Activated naive CD4-positive, alpha-beta T cell treated with anti-CD3 and anti-CD28 coated beads for 36 hours (primary cell): ENCODE measurements around the gene PIGL. TPM values are rescaled to one million over a fixed set of nuclear protein-coding genes. Genes with fewer than 3 reads are reported as not detected.
"Not testable (repeated sequence)": the region's sequence is repeated elsewhere in the genome, so short reads cannot be mapped to it uniquely, and the experiment has no call there.

Source experiments
- CTCF ChIA-PET: fragments of 350-600 bp; sonication (Branson Sonifier 250); formaldehyde crosslinking; loops from one replicate; lab custom pipeline; 2021; ENCODE audit warnings: antibody characterized with exemption; lab: Charles Lee
- DNase-seq: peaks from one replicate; pipeline ENCODE4 v3.0.0-alpha.2; 2020
- H3K27ac Mint-ChIP-seq: one replicate; pipeline ENCODE4 v1.8.0; 2021; ENCODE audit warnings: mild to moderate bottlenecking, mixed read lengths
- H3K27me3 Mint-ChIP-seq: one replicate; pipeline ENCODE4 v1.8.0; 2021; ENCODE audit warnings: low read depth, mixed read lengths
- H3K36me3 Mint-ChIP-seq: one replicate; pipeline ENCODE4 v1.8.0; 2021; ENCODE audit warnings: low read depth, mixed read lengths
- H3K4me1 Mint-ChIP-seq: one replicate; pipeline ENCODE4 v1.8.0; 2021; ENCODE audit warnings: low read depth, mixed read lengths
- H3K4me3 Mint-ChIP-seq: one replicate; pipeline ENCODE4 v1.8.0; 2021; ENCODE audit warnings: mild to moderate bottlenecking, moderate library complexity, mixed read lengths
- H3K9me3 Mint-ChIP-seq: one replicate; pipeline ENCODE4 v1.8.0; 2021; ENCODE audit warnings: mixed read lengths
- intact Hi-C: fragments of 100-400 bp; cut with micrococcal nuclease; formaldehyde crosslinking; loops from one replicate; pipeline ENCODE4 v1.15.1; 2023
- total RNA-seq, 2 experiments: library from RNA; stranded (reverse); gene quantifications; one replicate each; pipeline ENCODE4 v1.2.3, GENCODE V29; 2021

The PIGL gene
- total RNA-seq, 2 experiments from 2014 or later = 40.4 to 42.4 TPM

DNA sequence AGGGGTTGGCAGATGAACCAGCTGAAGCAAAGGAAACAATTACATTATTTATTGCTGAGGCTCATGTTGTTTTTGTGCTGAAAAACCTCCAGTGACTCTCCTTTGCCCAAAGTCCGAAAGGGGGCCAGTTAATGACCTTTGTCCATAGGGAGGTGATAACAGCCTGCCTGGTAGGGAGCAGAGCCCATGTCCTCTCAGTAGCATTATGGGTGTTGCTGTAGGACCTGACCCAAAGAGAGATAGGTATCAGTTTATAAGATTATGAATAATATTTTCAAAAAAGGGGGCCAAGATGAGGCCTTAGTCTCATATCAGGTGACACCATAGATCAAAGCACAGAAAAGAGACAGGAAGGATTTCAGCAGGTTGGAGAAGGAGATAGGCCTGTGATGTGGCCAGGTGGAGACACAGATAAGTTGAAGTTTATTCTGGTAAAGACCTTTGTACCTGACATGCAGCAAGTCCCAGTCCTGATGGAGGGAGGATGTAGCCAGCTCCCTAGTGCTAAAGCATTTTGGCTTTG is 81.2 kb downstream of the PIGL start:
- no peak overlapping the region for H3K27ac Mint-ChIP-seq
- intact Hi-C loops = no loop called here
- DNase-seq = no peak

DNA sequence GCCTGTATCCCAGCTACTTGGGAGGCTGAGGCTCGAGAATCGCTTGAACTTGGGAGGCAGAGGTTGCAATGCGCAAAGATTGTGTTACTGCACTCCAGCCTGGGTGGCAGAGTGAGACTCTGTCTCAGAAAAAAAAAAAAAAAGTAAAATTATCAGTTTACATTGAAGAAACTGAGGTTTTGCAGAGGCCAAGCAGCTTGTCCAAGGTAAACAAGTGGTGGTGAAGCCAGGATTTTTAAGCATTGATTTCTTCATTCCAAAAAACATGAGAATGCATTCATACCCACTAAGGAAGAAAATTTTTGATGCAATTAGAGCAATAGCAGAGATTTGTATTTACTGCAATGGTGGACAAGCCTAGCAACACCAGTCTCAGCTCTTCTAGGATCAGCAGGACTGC is 83.5 kb downstream of the PIGL start:
- Mint-ChIP-seq H3K27ac (no peak overlapping the region), H3K36me3 (peaks cover 1% of the 10 kb centered on the region), H3K4me1 (peaks cover 18% of the 10 kb centered on the region), H3K9me3 (no peaks in the 10 kb centered on the region), H3K4me3 (no peak overlapping the region), H3K27me3 (no peaks in the 10 kb centered on the region)
- DNase-seq = no peak
- CTCF ChIA-PET = interaction anchor here (0.8 kb wide), 1 partner anchor 10 kb away, joined by 4 read pairs; no protein-coding TSS in a partner anchor
- intact Hi-C loops = no loop called here

More for the DNA sequence above, 81.2 kb downstream of the PIGL start:
- CTCF ChIA-PET = interaction anchor here (0.7 to 1.1 kb wide), 2 partner anchors 12 to 80 kb away, joined by 3 read pairs; no protein-coding TSS in a partner anchor
- peaks cover 1% of the 10 kb centered on the region for H3K36me3 Mint-ChIP-seq
- H3K27me3 Mint-ChIP-seq = no peaks in the 10 kb centered on the region
- H3K9me3 Mint-ChIP-seq = no peaks in the 10 kb centered on the region
- no peak overlapping the region for H3K4me3 Mint-ChIP-seq
- peaks cover 18% of the 10 kb centered on the region for H3K4me1 Mint-ChIP-seq

DNA sequence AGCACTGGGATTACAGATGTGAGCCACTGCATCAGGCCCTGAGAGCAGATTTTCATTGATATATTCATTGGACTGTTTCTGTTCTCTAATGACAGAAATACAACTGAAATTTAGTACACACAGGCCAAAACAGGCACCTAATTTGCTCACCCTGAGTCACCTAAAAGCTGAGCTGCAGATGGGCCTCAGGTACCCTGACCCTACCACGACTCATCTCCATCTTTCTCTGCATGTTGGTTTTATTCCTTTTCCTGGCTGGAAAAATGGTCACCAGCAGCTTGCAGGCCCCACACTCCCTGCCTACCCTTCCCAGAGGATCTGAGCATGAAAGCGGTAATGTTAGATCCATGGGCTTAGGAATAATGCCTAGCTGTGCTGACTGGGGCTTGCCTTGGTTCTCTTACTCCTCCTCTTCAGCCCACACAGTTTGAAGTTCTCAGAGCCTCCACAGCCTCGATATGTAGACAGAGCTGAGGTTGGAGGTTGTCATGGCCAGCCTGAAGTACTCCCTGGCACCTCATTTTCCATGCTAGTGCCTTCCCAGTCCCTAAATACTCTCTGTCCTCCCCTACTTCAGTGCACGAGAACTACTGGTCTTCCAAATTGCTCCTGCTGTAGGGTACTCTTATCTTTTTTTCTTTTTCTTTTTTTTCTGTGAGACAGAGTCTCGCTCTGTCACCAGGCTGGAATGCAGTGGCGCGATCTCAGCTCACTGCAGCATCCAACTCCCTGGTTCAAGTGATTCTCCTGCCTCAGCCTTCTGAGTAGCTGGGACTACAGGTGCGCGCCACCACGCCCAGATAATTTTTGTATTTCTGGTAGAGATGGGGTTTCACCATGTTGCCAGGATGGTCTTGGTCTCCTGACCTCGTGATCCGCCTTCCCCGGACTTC is 85.2 kb downstream of the PIGL start:
- no peak for DNase-seq
- Mint-ChIP-seq H3K27ac (no peak overlapping the region), H3K4me3 (no peak overlapping the region), H3K9me3 (no peaks in the 10 kb centered on the region), H3K36me3 (peaks cover 1% of the 10 kb centered on the region), H3K4me1 (peaks cover 13% of the 10 kb centered on the region), H3K27me3 (no peaks in the 10 kb centered on the region)
- CTCF ChIA-PET = interaction anchor here (0.8 to 3.3 kb wide), 3 partner anchors 16 to 62 kb away, joined by 3 to 13 read pairs (median 3); no protein-coding TSS in a partner anchor
- intact Hi-C loops = no loop called here

DNA sequence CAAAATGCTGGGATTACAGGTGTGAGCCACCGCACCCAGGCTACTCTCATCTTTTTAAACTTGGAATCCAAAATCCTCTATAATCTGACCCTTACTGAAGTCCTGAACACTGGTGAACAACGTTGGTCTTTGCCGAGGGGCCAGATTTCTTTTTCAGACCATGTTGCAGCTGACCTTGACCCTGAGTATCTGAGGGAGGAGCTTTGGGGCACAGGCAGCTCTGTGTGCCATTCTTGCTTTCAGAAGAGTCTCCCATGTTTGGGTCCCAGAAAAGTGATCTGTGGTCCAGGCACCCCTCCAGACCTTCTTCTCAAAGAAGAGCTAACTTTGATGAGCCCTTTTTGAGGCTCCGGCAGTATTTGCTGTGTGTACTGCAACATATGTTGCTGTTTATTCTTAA is 85.8 kb downstream of the PIGL start:
- H3K4me1 Mint-ChIP-seq = peaks cover 7% of the 10 kb centered on the region
- no peak overlapping the region for H3K27ac Mint-ChIP-seq
- intact Hi-C loops = no loop called here

DNA sequence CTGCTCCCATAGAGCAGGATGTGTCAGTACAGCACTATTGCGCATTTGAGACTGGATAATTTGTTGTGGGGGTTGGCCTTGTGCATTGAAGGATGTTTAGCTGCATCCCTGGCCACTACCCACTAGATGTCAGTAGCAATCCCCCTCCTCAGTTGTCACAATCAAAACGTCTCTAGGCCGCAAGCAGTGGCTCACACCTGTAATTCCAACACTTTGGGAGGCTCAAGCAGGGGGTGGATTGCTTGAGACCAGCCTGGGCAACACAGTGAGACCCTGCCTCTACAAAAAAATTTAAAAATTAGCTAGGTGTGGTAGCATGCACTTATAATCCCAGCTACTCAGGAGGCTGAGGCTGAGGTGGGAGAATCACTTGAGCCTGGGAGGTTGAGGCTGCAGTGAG is 87.8 kb downstream of the PIGL start:
- Mint-ChIP-seq H3K36me3 (peaks cover 1% of the 10 kb centered on the region), H3K27me3 (no peaks in the 10 kb centered on the region), H3K27ac (no peak overlapping the region), H3K4me1 (peaks cover 3% of the 10 kb centered on the region), H3K9me3 (no peaks in the 10 kb centered on the region), H3K4me3 (no peak overlapping the region)
- intact Hi-C loops = no loop called here
- DNase-seq = peak; percentile 37
- CTCF ChIA-PET = interaction anchor here (0.7 to 3.3 kb wide), 8 partner anchors 9 to 59 kb away, joined by 3 to 13 read pairs (median 4); no protein-coding TSS in a partner anchor

More for the DNA sequence above, 85.8 kb downstream of the PIGL start:
- Mint-ChIP-seq H3K4me3 (no peak overlapping the region), H3K36me3 (peaks cover 1% of the 10 kb centered on the region), H3K9me3 (no peaks in the 10 kb centered on the region), H3K27me3 (no peaks in the 10 kb centered on the region)
- no peak for DNase-seq
- CTCF ChIA-PET = interaction anchor here (0.6 to 3.3 kb wide), 8 partner anchors 11 to 1477 kb away, joined by 3 to 13 read pairs (median 3); no protein-coding TSS in a partner anchor

DNA sequence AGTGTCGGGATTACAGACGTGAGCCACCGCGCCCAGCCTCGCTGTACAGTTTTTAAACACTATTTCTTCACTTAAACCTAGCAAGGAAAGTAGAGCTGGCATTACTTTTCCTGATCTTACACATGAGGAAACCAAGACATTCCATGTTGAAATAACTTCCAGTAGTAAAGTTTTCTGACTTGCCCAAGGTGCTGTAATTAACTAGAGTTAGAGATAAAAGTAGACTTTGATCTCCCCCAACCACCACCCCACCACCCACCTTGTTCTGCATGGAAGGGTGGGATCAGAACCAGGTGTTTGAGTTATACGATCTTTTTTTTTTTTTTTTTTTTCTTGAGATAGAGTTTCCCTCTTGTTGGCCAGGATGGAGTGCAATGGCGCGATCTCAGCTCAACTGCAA is 89.2 kb downstream of the PIGL start:
- Mint-ChIP-seq H3K27me3 (no peaks in the 10 kb centered on the region), H3K27ac (no peak overlapping the region), H3K4me1 (peaks cover 8% of the 10 kb centered on the region), H3K36me3 (peaks cover 4% of the 10 kb centered on the region), H3K9me3 (no peaks in the 10 kb centered on the region), H3K4me3 (no peak overlapping the region)
- intact Hi-C loops = no loop called here
- no peak for DNase-seq
- CTCF ChIA-PET = interaction anchor here (0.6 to 2.6 kb wide), 5 partner anchors 11 to 305 kb away, joined by 3 to 9 read pairs (median 4); no protein-coding TSS in a partner anchor

DNA sequence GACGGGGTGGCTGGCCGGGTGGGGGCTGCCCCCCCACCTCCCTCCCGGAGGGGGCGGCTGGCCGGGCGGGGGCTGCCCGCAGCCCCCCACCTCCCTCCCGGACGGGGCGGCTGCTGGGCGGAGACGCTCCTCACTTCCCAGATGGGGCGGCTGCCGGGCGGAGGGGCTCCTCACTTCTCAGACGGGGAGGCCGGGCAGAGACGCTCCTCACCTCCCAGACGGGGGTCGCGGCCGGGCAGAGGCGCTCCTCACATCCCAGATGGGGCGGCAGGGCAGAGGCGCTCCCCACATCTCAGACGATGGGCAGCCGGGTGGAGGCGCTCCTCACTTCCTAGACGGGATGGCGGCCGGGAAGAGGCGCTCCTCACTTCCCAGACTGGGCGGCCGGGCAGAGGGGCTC is 95.1 kb downstream of the PIGL start:
- H3K9me3 Mint-ChIP-seq, CTCF ChIA-PET, H3K27ac Mint-ChIP-seq, intact Hi-C loops, H3K36me3 Mint-ChIP-seq, H3K4me3 Mint-ChIP-seq, H3K4me1 Mint-ChIP-seq, H3K27me3 Mint-ChIP-seq, DNase-seq: not testable (repeated sequence)

DNA sequence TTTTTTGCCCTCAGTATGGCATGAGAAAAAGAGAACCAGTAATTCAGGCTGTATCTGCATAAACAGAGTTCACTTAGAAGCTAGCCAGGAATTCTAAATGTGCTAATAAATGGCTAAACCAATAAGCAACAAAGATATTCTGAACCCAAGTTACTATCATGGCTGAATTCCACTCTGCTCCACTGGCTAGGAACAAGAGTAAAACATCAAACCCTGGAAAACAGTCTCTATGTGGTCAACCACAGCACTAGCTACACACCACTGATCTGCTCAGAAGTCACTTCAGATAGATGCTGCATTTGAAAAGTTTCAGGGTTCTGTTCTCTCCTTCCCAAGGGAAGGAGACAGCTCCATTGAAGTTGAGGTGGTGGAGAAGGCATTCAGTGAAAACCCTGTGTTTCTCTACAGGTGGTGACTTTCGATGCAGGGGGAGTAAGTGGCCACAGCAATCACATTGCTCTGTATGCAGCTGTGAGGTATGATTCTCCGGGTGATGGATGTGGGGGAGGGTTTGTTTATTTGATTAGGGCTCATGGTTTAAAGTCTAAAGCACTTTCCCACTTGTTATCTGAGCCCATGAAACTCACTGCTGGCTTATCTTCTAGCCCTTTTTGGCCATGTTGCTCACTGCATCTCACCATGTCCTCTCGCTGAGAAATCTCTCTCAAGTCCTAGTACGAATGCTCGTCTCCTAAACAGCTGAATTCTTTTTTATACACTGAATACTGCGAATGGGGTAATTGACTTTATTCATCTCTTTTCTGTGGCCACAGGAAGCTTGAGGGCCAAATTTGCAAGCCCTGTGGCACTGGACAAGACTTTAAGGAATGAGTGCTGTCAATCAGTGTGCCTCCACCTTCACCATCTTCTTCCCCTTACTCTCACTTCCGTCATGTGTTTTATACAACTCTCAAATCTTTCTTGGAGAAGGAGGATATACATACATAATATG is 96.4 kb downstream of the PIGL start:
- DNase-seq = no peak
- CTCF ChIA-PET = interaction anchor here (0.9 to 1.5 kb wide), 2 partner anchors 13 to 68 kb away, joined by 3 read pairs; no protein-coding TSS in a partner anchor
- Mint-ChIP-seq H3K27me3 (no peaks in the 10 kb centered on the region), H3K4me3 (no peak overlapping the region), H3K27ac (no peak overlapping the region), H3K4me1 (peaks cover 8% of the 10 kb centered on the region), H3K36me3 (peaks cover 14% of the 10 kb centered on the region), H3K9me3 (no peaks in the 10 kb centered on the region)
- intact Hi-C loops = no loop called here

DNA sequence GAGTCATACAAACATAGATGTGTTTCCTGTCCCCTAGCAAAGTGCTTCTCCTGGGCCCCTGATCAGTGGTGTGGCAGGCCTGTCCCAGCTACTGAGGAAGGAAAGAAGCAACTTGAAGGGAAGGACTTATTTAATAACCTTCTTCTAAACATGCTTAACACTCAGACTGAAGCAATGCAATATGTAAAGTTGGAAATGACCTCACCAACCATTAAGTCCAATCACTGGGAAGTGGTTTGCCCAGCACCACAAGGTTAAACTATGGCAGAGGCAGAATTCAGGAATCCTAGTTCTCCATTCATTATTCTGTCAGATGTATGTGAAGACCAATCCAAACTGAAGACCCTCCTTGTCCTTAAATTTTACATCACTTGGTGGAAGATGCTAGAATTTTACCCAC is 97.2 kb downstream of the PIGL start:
- H3K4me1 Mint-ChIP-seq = peaks cover 6% of the 10 kb centered on the region
- H3K27ac Mint-ChIP-seq = no peak overlapping the region
- DNase-seq = no peak
- H3K9me3 Mint-ChIP-seq = no peaks in the 10 kb centered on the region
- CTCF ChIA-PET = no interaction called here
- intact Hi-C loops = no loop called here
- peaks cover 14% of the 10 kb centered on the region for H3K36me3 Mint-ChIP-seq
- H3K27me3 Mint-ChIP-seq = no peaks in the 10 kb centered on the region
- H3K4me3 Mint-ChIP-seq = no peak overlapping the region

DNA sequence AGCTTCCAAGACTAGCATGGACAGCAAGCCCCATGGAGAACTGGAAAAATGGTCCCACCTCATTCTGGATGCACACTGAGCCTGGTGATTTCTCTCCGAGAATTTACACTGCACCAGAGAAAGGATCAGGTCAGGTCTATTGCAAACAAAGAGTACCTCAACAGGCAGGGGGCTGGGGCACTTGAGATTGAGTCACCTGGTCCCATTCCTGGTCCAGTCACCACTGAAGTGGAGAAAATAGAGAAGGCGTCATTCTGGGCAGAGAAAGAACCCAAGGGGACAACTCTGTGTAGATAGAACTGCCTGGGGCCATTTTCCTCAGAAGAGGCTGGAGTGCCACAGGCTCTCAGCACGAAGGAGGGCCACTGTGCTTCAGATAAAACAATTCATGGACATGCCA is 97.8 kb downstream of the PIGL start:
- Mint-ChIP-seq H3K36me3 (peaks cover 14% of the 10 kb centered on the region), H3K4me3 (no peak overlapping the region), H3K27me3 (no peaks in the 10 kb centered on the region), H3K27ac (no peak overlapping the region), H3K4me1 (peaks cover 5% of the 10 kb centered on the region), H3K9me3 (no peaks in the 10 kb centered on the region)
- DNase-seq = no peak
- CTCF ChIA-PET = no interaction called here
- intact Hi-C loops = no loop called here

DNA sequence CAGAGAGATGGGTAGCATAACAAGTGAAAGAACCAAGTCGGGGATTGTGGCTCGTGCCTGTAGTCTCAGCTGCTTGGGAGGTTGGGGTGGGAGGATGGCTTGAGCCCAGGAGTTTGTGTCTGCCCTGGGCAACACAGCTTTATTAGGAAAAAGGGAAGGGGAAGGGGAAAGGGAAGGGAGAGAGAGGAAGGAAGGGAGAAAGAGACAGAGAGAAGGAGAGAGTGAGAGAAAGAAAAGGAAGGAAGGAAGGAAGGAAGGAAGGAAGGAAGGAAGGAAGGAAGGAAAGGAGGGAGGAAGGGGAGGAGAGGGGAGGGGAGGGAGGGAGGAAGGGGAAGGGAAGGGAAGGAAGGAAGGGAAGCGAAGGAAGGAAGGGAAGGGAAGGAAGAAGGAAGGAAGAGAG is 103.0 kb downstream of the PIGL start:
- Mint-ChIP-seq H3K27me3 (no peaks in the 10 kb centered on the region), H3K4me3 (no peak overlapping the region), H3K36me3 (peaks cover 8% of the 10 kb centered on the region), H3K9me3 (no peaks in the 10 kb centered on the region), H3K27ac (no peak overlapping the region), H3K4me1 (no peaks in the 10 kb centered on the region)
- intact Hi-C loops = loop anchor here (1.0 kb wide), 1 partner anchor 26 kb away; no protein-coding TSS in a partner anchor
- CTCF ChIA-PET = interaction anchor here (0.6 to 1.2 kb wide), 2 partner anchors 15 to 321 kb away, joined by 3 to 9 read pairs; partner anchors contain the start of gene ZSWIM7
- no peak for DNase-seq
